ENCODE data around the gene KATNAL1. TPM values are rescaled to one million over a fixed set of nuclear protein-coding genes. Genes with fewer than 3 reads are reported as not detected.
A peak's percentile ranks its signal among the peaks of the same experiment; 100 is the strongest.

KATNAL1 gene
- polyA plus RNA-seq, 5 donors, result 9.5 to 17.3 (median 15.8) TPM

GRCh38 chr13:30334663-30335386 is 27.5 kb upstream of the KATNAL1 start:
- DNase-seq, result no peak

- DNase-seq, result no peak
Measured at GRCh38 chr13:30333616-30334015, 26.3 kb upstream of the KATNAL1 start.

GRCh38 chr13:30332456-30333143 is 25.2 kb upstream of the KATNAL1 start:
- no peak for DNase-seq

GRCh38 chr13:30331331-30331771 is 24.0 kb upstream of the KATNAL1 start:
- DNase-seq, result no peak

GRCh38 chr13:30329009-30329585 is 21.7 kb upstream of the KATNAL1 start:
- no peak for DNase-seq

- DNase-seq, result no peak
Measured at GRCh38 chr13:30325668-30326067, 18.3 kb upstream of the KATNAL1 start.

- no peak for DNase-seq
Measured at GRCh38 chr13:30323524-30323923, 16.2 kb upstream of the KATNAL1 start.

GRCh38 chr13:30322428-30322827 is 15.1 kb upstream of the KATNAL1 start:
- no peak for DNase-seq

- no peak for DNase-seq
Measured at GRCh38 chr13:30321256-30321655, 13.9 kb upstream of the KATNAL1 start.

GRCh38 chr13:30319655-30320054 is 12.3 kb upstream of the KATNAL1 start:
- DNase-seq, result no peak

GRCh38 chr13:30319130-30319529 is 11.8 kb upstream of the KATNAL1 start:
- no peak for DNase-seq

GRCh38 chr13:30318026-30318425 is 10.7 kb upstream of the KATNAL1 start:
- DNase-seq, result no peak

GRCh38 chr13:30314562-30314961 is 7.2 kb upstream of the KATNAL1 start:
- no peak for DNase-seq

GRCh38 chr13:30314069-30314468 is 6.7 kb upstream of the KATNAL1 start:
- no peak for DNase-seq

GRCh38 chr13:30313311-30313710 is 6.0 kb upstream of the KATNAL1 start:
- DNase-seq, result no peak

- no peak for DNase-seq
Measured at GRCh38 chr13:30312904-30313303, 5.6 kb upstream of the KATNAL1 start.

- no peak for DNase-seq
Measured at GRCh38 chr13:30308548-30308947, 1.2 kb upstream of the KATNAL1 start.

- DNase-seq, result no peak
Measured at GRCh38 chr13:30307971-30308290, 580 bp upstream of the KATNAL1 start.

GRCh38 chr13:30306762-30307193 is 573 bp downstream of the KATNAL1 start:
- DNase-seq, result peak; percentile 92 to 93

- no peak for DNase-seq
Measured at GRCh38 chr13:30305456-30305970, 1.8 kb downstream of the KATNAL1 start.

GRCh38 chr13:30303269-30303668 is 4.1 kb downstream of the KATNAL1 start:
- no peak for DNase-seq

- DNase-seq, result no peak
Measured at GRCh38 chr13:30301827-30302226, 5.5 kb downstream of the KATNAL1 start.

GRCh38 chr13:30300596-30300995 is 6.8 kb downstream of the KATNAL1 start:
- DNase-seq, result no peak

All from right lung (tissue), 5 donors.